ENCODE results near the gene GFER.

Gene GFER

DNA sequence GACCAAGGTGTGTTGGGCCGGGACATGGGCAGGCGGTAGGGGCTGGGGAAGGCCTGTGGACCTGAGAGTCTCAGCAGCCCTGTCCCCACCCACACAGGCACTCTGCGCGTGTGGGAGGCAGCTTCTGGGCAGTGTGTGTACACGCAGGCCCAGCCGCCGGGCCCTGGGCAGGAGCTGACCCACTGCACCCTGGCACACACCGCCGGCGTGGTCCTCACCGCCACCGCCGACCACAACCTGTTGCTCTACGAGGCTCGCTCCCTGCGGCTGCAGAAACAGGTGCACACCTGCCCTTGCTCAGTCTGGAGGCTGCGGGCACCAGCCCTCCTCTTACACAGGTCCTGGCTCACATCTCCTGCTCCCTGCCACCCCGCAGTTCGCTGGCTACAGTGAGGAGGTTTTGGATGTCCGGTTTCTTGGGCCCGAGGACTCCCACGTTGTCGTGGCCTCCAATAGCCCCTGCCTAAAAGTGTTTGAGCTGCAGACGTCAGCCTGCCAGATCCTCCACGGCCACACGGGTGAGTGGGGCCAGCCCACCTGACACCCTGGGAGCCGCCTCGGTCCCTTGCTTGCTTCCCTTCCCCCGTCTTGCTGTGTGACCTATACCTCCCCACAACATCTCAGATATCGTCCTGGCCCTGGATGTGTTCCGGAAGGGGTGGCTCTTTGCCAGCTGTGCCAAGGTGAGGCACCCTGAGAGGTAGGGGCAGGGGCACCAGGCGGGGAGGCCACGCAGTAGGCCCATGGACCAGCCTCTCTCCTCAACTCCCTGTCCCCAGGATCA is 8.4 kb upstream of the GFER start:
- no peak for DNase-seq

DNA sequence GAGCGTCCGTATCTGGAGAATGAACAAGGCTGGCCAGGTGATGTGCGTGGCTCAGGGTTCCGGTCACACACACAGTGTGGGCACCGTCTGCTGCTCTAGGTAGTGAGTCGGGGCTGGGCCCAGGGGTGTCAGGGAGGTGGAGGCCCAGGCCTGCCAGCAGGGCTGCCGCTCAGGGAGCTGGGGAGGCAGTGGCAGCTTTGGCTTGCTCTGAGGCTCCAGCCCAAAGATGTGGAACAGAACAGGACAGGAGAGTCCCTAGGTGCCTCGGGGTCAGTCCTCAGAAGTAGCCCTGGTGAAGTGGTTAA is 7.8 kb upstream of the GFER start:
- DNase-seq: no peak

DNA sequence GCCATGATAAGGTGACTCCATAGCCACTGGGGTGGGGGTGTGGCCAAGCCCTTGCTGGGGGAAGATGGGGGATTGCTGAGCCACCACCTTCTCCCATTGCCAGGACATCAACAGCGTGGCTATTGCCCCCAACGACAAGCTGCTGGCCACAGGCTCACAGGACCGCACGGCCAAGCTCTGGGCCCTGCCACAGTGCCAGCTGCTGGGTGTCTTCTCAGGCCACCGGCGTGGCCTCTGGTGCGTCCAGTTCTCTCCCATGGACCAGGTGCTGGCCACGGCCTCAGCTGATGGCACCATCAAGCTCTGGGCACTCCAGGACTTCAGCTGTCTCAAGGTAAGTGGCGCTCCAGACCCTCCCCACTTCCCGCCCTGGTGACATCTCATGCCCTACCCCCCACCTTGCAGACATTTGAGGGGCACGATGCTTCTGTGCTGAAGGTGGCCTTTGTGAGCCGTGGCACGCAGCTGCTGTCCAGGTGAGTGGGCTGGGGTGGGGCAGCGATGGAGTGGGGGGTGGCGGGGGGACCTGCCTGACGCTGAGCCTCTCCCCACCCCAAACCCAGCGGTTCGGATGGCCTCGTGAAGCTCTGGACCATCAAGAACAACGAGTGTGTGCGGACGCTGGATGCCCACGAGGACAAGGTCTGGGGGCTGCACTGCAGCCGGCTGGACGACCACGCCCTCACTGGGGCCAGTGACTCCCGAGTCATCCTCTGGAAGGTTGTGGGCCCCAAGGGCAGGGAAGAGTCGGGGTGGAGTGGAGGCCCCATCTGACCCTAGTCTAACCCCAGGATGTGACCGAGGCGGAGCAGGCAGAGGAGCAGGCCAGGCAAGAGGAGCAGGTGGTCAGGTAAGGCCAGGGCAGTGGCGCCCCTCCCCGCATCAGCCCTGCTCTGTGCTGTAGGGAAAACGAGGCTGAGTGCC is 6.8 kb upstream of the GFER start:
- DNase-seq: no peak

DNA sequence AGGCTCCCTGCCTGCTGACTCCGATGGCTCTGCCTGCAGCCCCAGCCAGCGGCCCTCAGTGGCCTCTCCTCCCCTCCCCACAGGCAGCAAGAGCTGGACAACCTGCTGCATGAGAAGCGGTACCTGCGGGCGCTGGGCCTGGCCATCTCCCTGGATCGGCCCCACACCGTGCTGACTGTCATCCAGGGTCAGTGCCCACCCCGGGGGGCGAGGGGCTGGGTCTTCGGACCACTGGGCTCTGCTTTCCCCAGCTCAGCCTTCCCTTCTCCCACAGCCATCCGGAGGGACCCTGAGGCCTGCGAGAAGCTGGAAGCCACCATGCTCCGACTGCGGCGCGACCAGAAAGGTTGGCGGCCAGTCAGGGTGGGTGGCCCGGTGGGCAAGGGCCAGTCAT is 6.1 kb upstream of the GFER start:
- DNase-seq: no peak

DNA sequence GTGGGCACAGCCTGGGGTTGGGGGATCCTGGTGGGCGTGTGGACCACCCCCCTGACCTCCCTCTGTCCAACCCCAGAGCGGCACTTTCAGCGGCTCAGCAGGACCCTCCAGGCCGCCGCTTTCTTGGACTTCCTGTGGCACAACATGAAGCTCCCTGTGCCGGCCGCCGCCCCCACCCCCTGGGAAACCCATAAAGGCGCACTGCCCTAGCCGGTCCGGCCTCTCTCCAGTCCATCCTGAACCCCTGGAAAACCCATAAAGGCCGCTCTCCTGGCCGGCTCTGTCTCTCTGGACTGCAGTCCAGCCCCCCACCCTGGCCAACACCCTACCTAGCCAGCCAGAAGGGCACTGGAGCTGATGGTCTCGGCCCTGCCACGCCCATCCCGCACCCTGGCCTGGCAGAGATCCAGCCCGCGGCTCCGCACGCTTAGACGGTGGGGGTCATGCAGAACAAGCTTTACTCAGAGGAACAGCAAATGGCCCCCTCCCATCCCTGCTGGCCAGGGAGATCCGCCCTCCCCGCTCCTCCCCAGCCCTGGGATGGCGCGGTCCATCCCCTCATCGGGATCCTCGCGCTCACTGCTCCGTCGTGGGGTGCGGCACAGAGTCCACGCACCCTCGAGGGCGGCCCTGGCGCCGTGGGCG is 5.4 kb upstream of the GFER start:
- DNase-seq: no peak

DNA sequence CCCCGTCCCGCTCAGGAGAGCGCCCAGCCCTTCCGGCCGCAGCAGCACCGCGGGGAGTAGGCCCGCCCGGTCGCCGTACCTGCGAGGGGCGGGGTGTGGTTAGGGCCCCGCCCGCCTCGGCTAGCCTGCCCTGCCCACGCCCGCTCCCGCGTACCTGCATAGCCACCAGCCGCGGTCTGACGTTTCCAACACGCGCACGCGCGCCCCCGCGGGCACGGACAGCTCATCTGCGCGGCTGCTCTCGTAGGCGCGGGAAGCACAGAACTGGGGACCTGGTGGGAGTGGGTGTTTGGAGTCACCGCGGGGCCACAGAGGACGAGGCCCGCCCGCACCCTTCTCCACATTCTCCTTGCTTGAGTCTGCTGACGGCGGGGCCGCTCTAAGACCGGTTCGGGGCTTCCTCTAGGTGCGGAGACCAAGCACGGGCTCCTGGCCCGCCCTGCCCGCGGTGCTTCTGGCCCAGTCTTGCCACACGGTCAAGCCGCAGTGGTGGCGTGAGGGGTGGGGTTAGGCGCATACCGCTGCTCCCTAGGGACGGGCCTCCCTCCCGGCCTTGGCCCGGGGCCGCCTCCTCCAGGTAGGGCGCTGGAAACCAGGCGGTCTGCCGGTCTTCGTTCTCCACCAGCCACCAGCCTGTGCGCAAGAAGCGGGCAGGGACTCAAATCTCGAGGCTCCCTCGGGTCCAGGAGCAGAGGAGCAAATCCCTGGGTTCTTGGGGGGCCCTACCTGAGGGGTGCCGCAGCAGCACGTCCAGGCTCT is 4.5 kb upstream of the GFER start:
- peak; percentile 87 for DNase-seq

DNA sequence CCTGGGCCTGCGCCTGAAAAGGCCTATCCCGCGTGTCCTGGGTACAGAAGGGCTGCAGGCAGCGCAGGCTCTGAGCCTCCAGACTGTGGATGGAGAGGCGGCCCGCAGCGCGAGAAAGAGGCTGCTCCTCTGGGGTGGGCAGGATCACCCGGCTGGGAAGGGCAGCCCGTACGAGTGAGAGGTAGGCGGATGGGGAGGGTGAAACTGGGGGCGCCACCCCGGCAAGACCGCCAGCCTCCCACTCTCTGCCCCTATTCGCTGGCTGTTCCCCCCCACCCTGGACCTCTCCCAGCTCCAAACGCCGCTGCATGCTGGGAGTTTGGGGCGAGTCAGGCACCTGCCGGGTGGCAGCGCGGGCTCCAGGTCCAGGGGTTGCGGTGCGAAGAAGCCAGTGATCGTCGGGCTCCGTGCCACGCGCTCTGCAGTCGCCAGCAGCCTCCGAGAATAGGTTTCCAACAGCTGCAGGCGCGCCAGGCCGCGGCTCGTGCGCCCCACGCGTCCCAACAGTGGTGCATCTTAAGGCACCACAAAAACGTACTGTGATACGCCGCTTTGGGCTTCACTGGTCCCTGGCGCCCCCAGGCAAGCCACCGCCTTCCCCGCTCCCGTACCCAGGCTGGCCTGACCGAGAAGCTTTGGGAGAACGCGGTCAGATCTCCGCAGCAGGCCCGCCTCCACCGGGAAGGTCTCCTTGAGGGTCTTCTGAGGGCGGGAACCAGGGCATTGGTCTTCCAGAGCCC is 3.8 kb upstream of the GFER start:
- DNase-seq: peak; percentile 61

DNA sequence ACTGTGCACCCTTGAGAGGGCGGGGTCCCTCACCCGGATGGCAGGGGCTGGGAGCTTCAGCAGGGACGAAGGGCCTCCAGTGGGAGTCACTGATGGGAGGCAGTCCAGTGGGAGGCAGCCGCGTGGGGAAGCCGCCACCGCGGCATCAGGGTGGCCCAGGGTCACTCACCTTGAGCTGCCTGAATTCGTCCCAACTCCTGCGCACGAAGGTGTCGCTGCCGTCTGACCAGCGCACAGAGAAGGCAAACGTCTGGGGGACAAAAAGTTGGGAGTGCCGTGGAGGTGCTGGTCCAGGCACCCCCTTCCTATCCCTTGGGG is 3.3 kb upstream of the GFER start:
- no peak for DNase-seq

DNA sequence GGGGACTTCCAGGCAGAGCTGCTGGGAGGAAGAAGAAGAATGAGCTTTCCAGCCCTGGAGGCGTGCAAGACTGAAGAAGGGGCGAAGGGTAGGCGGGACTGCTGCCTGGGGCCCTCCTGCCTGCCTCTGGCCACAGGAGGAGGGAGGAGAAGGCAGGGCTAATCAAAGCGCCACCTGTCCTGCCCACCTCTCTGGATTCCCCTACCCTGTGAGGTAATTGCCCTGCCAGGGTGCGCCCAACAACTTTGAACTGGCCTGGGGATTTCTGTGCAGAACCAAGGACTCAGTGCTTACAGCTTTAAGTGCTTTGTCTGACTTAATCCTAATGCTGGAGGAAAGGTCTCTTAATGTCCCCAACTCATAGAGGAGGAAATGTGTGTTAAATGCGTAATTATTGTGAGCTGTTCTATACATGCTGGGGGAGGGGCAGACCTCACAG is 2.6 kb upstream of the GFER start, which contains the start of gene NOXO1:
Gene NOXO1, minus strand, starts transcription at position 72 of the 439 bp plus-strand sequence. CDS start 290 bp downstream, outside the sequence.
- no peak for DNase-seq

DNA sequence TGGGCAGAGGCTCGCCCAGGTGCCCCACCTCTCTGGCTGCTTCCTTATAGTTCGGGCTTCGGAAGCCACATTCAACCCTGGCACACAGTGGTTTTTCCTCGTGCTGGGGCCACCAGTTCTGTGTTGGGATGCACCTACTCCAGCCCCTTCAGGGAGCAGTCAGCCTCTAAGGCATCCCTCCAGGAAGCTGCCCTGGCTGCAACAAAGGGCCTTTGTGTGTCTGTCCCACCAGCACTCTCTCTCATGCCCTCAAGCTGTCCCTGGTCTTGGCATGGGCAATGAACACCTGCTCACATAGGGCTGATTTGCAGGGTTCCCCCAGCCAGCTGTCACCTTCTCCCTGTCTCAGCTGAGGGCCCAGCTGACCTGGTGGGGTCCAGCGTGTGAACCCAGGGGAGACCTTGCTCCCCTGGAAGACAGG is 2.0 kb upstream of the GFER start:
- DNase-seq: no peak

DNA sequence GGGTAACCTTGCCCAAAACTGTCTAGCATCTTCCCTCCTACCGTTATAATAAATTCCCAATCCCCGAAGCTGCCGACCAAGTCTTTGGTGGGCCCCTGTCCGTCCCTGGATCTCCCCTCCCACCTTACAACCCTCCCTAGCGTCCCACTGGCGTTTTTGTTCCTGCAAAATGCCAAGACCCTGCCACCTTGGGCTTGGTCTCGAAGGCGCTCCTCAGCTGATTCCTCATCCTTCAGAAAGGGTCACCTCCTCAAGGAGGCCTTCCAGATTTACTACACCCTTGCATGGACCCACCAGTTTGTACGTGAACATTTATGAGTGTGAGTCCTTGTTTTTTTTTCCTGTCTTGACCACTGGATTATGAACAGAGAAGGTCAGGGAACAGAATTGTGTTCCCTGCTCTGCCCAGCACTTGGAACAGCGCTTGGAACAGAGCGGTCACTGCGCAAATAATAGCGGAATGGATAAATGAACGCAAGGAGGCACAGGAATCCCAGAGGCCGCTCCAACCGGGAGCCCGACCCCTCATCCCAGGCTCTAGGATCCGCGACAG is 926 bp upstream of the GFER start:
- DNase-seq: no peak

DNA sequence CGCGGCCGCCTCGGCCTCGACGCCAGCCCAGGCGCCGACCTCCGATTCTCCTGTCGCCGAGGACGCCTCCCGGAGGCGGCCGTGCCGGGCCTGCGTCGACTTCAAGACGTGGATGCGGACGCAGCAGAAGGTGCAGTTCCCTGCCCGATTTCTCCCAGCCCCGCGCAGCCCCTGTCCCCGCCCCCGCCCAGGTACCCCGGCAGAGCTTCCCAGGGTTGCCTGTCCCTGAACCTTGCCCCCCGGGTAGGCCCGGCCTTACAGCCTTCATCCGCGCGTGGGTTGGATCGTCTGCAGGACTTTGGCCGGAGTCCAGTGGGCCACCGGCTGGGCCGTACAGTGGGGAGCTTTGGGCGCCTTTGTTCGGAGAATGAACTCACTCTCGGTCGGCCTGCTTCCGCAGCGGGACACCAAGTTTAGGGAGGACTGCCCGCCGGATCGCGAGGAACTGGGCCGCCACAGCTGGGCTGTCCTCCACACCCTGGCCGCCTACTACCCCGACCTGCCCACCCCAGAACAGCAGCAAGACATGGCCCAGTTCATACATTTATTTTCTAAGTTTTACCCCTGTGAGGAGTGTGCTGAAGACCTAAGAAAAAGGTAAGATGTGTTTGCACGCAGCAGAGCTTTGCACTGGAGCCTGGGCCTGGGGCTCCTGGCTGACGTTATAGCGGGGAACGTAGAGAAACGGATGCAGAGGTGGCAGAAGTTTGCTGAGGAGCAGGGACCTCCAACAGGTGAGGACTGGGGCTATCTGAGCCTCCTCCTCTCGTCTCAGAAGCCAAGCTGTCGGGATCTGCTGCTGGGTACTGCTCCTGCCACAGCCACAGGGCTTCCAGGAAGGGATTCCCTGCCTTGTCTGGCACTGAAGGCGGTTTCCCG is 593 bp downstream of the GFER start:
- no peak for DNase-seq

DNA sequence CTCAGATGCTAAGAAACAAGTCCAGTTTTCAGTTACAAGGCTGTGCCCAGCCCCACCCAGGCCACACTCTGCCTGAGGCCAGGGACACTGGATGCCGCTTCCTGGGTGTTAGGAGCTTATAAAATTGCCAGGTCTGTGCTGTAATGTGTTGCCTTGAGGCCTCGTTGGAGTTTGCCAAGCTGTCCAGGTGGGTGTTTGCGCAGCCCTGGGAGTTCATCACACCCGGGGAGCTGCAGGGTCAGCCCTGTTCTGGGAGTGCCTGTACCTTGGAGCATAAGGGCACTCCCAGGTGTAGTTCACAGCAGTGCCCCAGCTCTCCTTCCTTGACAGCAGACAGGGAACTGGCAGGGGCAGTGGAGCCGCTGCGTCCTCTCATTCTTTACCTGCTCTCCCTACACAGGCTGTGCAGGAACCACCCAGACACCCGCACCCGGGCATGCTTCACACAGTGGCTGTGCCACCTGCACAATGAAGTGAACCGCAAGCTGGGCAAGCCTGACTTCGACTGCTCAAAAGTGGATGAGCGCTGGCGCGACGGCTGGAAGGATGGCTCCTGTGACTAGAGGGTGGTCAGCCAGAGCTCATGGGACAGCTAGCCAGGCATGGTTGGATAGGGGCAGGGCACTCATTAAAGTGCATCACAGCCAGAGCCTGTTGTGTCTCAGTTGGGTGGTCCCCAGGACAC is 1.6 kb downstream of the GFER start:
- no peak for DNase-seq

DNA sequence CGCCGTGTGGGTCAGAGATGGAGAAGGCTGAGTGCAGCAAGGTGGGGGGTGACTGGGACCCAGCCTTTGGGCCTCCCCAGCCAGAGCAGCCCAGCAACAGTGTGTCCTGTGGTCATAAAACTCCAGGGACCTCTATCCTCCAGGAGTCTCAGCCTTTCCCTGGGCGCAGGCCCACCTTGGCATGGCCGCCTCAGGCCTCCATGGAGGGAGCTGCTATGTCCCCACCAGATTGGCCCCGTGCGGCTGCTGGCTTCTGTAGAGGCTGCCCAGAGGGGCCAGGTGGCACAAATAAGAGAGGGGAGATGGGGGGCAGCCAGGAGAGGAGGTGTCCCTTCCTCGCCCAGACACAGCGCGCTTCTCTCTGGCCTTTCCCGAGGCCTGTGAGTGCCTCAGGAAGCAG is 3.2 kb downstream of the GFER start:
- no peak for DNase-seq

DNA sequence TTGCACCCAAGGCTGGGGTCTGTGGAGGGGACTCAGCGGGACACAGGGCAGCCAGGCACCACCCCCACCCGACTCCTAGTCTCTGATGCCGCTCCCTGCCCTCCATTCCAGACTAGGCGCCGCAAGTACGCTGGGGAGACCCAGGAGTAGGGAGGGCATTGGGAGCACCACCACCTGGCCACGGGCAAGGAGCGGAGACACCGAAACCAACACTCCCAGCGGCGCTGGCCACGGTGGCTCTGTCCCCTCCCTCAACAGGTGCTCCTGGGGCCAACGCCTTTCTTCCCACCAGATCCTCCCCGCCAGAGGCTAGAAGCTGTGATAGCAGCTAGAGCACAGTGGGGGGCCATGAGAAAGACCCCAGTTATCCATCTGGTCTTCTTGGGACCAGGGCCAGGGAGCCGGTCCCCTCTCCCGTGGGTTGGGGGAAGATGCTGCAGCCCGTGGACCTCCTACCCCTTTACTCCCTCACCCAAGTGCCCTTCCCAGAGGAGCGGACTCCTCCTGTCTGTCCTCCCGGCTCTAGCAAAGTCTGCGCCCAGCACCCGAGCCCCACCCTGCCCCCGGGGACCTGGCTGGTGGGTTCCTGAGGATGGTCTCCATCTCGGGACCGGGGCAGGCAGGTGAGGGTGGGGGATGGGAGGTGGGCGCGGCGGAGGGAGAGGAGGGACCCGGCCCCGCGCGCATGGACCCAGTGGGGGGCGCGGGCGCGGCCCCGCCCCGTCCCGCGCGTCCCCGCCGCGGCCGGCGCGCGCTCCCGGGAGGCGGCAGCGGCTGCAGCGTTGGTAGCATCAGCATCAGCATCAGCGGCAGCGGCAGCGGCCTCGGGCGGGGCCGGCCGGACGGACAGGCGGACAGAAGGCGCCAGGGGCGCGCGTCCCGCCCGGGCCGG is 5.5 kb downstream of the GFER start, which contains the start of gene SYNGR3:
Gene SYNGR3, plus strand, starts transcription at position 762 of the 892 bp plus-strand sequence. CDS start 133 bp downstream, outside the sequence.
- DNase-seq: peak; percentile 39

DNA sequence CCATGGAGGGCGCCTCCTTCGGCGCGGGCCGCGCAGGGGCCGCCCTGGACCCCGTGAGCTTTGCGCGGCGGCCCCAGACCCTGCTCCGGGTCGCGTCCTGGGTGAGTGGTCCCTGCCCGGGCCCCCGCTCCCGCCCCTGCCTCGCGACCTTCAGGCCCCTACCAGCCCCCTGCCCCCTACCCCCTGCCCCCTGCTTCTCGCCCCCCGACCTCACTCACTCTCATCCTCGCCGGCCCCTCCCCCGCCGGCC is 6.0 kb downstream of the GFER start:
- DNase-seq: no peak

DNA sequence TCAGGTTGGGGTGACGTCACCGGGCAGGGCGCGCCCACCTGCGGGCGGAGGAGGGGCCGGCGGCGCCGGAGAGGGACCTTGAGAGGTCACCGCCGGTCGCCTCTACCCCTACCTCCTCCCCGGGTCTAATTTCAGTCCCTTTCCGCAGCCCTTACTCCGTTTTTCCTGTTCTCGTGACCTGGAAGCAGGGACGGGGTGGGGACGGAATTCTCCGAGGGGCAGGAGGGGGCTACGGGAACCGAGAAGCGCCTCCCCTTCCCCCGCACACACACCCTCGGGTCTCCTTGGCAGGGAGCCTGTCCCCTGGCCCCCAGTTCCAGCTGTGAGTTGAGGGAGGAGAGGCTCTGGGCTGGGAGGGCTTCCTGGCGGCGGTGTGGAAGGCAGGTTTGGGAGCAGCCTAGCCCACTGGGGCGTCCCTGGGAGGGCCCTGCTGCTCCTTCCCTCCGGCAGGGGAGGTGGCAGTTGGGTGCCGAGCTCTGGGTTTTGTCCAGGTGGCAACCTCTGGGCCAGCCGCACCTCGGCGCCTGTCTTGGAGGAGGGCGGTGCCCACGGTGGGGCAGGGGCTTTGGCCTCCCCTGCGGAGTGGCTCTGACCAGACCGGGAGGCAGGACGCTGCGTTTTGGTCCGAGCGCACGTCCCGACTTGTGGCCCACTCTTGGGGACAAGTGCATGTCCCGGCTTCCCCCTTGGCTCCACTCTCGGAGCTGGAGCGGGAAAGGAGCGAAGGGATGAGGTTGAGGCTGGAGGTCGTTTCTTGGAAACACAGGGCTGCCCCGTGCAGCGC is 6.5 kb downstream of the GFER start:
- peak; percentile 40 for DNase-seq

DNA sequence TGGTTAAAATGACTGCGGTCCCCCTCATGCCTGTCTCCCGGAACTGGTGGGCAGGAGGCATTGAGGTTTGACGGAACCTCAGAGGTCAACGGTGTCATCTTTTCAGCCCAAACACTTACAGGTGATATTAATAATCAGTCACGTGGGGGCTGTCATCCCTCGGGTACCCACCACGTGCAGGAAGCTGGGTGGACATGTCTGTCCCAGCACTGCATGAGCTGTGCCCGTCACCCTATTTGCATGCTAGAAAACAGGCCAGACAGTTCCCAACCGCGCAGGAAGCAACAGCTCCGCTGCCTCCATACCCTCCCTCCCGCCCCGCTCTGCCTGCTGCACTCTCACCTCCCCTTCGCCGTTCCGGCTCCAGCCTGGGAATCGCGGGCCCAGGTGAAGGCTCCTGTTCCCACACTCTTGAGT is 7.2 kb downstream of the GFER start:
- no peak for DNase-seq

DNA sequence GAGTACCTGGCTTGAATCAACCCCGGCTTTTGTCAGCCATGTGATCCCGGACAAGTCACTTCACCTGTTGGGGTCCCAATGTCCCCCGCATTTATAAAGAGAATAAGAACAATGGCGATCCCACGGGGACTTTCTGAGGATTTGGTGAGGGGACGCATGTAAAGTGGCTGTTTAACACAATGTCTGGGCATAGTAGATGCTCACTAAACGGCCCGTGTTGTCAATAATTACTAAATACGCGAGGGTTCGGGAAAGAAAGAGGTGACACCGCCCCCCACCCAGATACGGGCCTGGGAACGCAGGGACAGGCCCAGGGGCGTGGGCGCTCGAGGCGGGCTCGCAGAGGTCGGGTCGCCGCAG is 7.6 kb downstream of the GFER start:
- no peak for DNase-seq
